Ovary (tissue), 3 donors: ENCODE measurements around the gene C2orf68.
"Not testable (repeated sequence)": the region's sequence is repeated elsewhere in the genome, so short reads cannot be mapped to it uniquely, and the experiment has no call there.

ENCODE experiments used
- CTCF ChIP-seq, 3 donors: fragments of 450-650 bp in 2 of 3; fragments of 200-600 bp in 1 of 3; IDR thresholded peaks; one replicate each; pipeline versions ENCODE4 v1.5.1 to v1.8.0; 2016 to 2022; ENCODE audit warnings: antibody characterized with exemption in 3 of 3, mild to moderate bottlenecking in 1 of 3
- POLR2A ChIP-seq: fragments of 450-650 bp; IDR thresholded peaks from one replicate; pipeline ENCODE4 v1.6.1; 2017; ENCODE audit warnings: antibody characterized with exemption, mild to moderate bottlenecking, moderate library complexity
- donor health status: DM: no; HTN: no; CAD: no.

DNA sequence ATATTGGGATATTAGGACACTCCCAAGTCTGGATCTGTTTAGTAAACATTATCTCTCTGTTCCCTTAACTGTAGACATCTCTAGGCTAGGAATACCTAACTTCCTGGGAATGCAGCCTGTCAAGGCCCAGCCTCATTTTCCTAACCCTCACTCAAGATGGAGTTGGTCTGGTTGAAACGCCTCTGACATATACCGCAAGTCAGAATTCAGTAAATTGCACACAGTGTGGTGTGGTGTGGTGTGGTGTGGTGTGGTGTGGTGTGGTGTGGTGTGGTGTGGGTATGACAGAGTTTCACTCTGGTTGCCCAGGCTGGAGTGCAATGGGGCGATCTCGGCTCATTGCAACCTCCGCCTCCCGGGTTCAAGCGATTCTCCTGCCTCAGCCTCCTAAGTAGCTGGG is 2.9 kb upstream of the C2orf68 start:
- not testable (repeated sequence) for TF ChIP-seq CTCF (IDR thresholded peaks at IDR 0.05); POLR2A
